Fibroblast of the aortic adventitia (primary cell): ENCODE data around the gene DTL. TPM values are rescaled to one million over a fixed set of nuclear protein-coding genes. Genes with fewer than 3 reads are reported as not detected.

ENCODE experiments used
- DNase-seq: peaks from one replicate; pipeline ENCODE4 v3.0.0-alpha.2; 2010; ENCODE audit warnings: low read depth
- H3K4me3 ChIP-seq: 2 replicates; pipeline ENCODE4 v1.5.1; 2011; ENCODE audit warnings: low read depth, mild to moderate bottlenecking, control low read depth, low read length, moderate library complexity
- total RNA-seq: library from RNA; depleted of rRNA; stranded (reverse); fragments of >200 nt; gene quantifications from 2 replicates; pipeline ENCODE4 v1.2.3, GENCODE V29; 2012; ENCODE audit warnings: low replicate concordance
- TF ChIP-seq, protein P1 (sequence below): IDR thresholded peaks from 2 replicates; pipeline ENCODE4 v1.5.1; 2011; ENCODE audit warnings: mild to moderate bottlenecking, low read length, control low read depth, inconsistent platforms; ENCODE audit not compliant: insufficient read depth

Gene DTL
- total RNA-seq, 1 donor: 47.7 TPM

DNA sequence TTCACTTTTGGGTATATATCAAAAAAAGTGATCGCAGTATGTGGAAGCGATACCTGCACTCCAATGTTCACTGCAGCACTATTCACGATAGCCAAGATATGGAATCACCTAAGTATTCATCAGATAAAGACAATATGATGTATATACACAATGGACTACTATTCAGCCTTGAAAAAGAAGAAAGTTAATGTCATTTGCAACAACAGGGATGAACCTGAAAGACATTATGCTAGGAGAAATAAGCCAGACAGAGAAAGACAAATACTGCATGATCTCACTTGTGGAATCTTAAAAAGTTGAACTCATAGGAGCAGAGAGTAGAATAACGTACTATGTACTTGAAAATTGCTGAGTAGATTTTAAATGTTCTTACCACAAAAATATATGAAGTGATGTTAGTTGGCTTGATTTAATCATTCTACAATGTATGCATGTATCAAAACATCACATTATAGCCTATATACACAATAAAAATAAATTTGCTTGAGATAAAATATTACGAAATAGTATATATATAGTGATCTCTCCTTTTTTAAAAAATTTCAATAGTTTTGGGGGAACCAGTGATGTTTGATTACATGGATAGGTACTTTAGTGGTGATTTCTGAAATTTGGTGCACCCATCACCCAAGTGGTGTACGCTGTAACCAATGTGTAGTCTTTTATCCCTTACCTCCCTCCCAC is 56.0 kb downstream of the DTL start:
- H3K4me3 ChIP-seq: no peak overlapping the region
- no peak for DNase-seq
- TF ChIP-seq, protein P1, sequence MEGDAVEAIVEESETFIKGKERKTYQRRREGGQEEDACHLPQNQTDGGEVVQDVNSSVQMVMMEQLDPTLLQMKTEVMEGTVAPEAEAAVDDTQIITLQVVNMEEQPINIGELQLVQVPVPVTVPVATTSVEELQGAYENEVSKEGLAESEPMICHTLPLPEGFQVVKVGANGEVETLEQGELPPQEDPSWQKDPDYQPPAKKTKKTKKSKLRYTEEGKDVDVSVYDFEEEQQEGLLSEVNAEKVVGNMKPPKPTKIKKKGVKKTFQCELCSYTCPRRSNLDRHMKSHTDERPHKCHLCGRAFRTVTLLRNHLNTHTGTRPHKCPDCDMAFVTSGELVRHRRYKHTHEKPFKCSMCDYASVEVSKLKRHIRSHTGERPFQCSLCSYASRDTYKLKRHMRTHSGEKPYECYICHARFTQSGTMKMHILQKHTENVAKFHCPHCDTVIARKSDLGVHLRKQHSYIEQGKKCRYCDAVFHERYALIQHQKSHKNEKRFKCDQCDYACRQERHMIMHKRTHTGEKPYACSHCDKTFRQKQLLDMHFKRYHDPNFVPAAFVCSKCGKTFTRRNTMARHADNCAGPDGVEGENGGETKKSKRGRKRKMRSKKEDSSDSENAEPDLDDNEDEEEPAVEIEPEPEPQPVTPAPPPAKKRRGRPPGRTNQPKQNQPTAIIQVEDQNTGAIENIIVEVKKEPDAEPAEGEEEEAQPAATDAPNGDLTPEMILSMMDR: no peak

DNA sequence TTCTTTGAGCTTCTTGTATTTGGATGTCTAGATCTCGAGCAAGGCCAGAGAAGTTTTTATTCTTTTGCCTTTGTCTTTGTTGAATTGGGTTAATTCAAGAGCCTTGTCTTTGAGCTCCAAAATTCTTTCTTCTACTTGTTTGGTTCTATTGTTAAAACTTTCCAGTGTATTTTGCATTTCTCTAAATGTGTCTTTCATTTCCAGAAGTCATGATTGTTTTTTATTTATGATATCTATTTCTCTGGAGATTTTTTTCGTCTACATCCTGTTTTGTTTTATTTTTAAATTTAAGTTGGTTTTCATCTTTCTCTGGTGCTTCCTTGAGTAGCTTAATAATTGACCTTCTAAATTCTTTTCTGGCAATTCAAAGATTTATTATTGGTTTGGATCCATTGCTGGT is 61.8 kb downstream of the DTL start:
- TF ChIP-seq, protein P1: no peak
- no peak for DNase-seq
- no peak overlapping the region for H3K4me3 ChIP-seq

DNA sequence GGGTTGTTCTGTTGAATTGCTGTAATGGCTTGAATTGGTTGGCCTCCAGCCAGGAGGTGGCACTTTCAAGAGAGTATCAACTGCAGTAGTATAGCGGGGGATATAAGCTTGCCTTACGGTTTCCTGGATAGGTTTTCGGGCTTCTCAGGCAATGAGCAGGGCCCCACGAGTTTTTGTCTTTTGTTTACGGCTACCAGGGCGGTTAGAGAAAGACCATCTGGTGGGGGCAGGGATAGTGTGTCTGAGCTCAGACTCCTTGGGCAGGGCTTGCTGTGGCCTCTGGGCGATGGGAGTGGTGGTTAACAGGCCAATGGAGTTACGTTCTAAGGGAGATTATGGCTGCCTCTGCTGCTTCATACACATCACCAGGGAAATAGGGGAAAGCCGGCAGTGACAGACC is 62.8 kb downstream of the DTL start:
- TF ChIP-seq, protein P1: no peak
- no peak for DNase-seq
- H3K4me3 ChIP-seq: no peak overlapping the region

DNA sequence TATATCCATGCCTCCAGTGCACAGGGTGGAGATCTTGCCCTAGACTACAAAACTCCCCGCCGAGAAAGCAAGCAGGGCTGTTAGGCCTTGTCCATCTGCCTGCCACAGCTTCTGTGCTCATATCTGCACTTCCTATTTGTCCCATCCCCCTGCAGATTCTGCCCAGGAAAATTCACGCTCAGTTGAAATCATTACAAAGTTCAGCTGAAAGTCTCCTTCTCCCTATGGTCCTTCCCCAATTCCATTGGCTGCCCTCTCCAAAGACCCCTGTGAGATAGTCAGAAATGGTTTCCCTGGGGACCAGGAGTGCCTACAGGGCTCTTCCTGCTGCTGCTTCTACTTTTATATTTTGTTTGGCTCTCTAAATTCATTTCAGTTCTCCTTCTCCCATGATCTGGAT is 63.2 kb downstream of the DTL start:
- DNase-seq: no peak
- TF ChIP-seq, protein P1: no peak
- no peak overlapping the region for H3K4me3 ChIP-seq

DNA sequence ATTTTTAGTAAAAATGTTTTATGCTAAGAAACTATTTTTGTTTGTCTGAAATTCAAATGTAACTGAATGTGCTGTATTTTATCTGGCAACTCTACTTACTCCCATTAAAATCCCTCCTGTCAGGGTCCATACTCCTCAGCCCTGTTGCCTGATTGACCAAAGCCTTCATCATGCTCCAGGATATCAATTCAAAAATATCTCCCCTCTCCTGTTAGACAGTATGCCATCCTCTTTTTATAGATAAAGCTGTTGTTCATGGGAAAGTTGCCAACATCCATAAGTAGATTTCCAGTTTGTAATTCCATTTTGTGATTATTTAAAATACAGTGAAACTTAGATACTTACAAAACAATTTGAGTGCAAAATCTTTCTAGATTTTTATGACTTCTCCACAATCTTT is 65.7 kb downstream of the DTL start:
- DNase-seq: no peak
- TF ChIP-seq, protein P1: no peak
- H3K4me3 ChIP-seq: no peak overlapping the region

DNA sequence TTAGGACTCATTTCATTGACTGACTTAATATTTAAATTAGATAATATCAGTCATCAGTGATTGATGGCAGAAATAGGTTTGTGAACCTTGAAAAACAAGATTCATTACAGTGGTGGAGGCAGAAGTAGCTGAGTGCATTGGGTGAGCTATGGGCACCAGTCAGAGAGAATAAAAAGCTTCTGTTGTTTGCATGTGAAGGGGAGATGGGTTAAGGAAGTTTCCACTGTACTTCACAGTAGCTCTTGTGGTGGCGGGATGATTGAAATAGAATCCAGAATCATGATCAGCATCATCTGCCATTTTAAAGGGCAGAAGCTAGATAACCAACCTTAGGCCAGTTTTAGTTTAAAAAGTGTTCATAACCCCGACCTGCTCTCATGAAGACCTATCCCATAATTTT is 66.2 kb downstream of the DTL start:
- TF ChIP-seq, protein P1: no peak
- H3K4me3 ChIP-seq: no peak overlapping the region
- DNase-seq: no peak
